Uterus (tissue), 4 donors: ENCODE data around the gene MMD. TPM values are rescaled to one million over a fixed set of nuclear protein-coding genes. Genes with fewer than 3 reads are reported as not detected.

Experiments used
- DNase-seq, 2 donors: peaks; one replicate each; pipeline ENCODE4 v3.0.0-alpha.2; 2019 to 2020
- H3K27ac ChIP-seq, 2 donors: fragments of 200-600 bp; sonication (generic); 1 replicate in 1 of 2; 2 replicates in 1 of 2; pipeline ENCODE4 v1.5.1; 2016 to 2018
- H3K27me3 ChIP-seq, 2 donors: fragments of 200-600 bp; sonication (generic); one replicate each; pipeline ENCODE4 v1.5.1; 2018 to 2019; ENCODE audit warnings: control low read depth in 1 of 2
- H3K36me3 ChIP-seq, 2 donors: fragments of 200-600 bp; sonication (generic); one replicate each; pipeline ENCODE4 v1.5.1; 2019; ENCODE audit warnings: control low read depth in 1 of 2
- H3K4me1 ChIP-seq, 2 donors: fragments of 200-600 bp; sonication (generic); one replicate each; pipeline ENCODE4 v1.5.1; 2018 to 2019; ENCODE audit warnings: control low read depth in 1 of 2
- H3K4me3 ChIP-seq, 2 donors: fragments of 200-600 bp; sonication (generic); 1 replicate in 1 of 2; 2 replicates in 1 of 2; pipeline ENCODE4 v1.5.1; 2018 to 2019; ENCODE audit warnings: mild to moderate bottlenecking in 1 of 2
- H3K9me3 ChIP-seq, 2 donors: fragments of 200-600 bp; sonication (generic); one replicate each; pipeline ENCODE4 v1.5.1; 2019; ENCODE audit warnings: control low read depth in 1 of 2
- POLR2A ChIP-seq, 2 donors: fragments of 450-650 bp; IDR thresholded peaks; one replicate each; pipeline ENCODE4 v1.6.1; 2016; ENCODE audit warnings: antibody characterized with exemption in 2 of 2, mild to moderate bottlenecking in 1 of 2, moderate library complexity in 1 of 2
- intact Hi-C: fragments of 100-400 bp; cut with DNase I; formaldehyde crosslinking; loops from one replicate; pipeline ENCODE4 v1.15.1; 2023; ENCODE audit warnings: low total_unique reads
- total RNA-seq, 4 donors: library from RNA; depleted of rRNA in 3 of 4; stranded (reverse); fragments of >200 nt in 3 of 4; gene quantifications; one replicate each; pipeline versions ENCODE4 v1.1.0 to v1.2.4, GENCODE V29; 2014 to 2023
- TF ChIP-seq, protein P1 (sequence below), 4 experiments: fragments of 200-600 bp in 2 of 4; fragments of 450-650 bp in 2 of 4; sonication (generic) in 2 of 4; IDR thresholded peaks; one replicate each; pipeline ENCODE4 v1.5.1; 2016 to 2019; ENCODE audit warnings: antibody characterized with exemption in 4 of 4, mild to moderate bottlenecking in 2 of 4, moderate library complexity in 1 of 4
- donor health status: DM: yes; HTN: yes; CAD: no.

The MMD gene
- total RNA-seq, 4 donors from 2014 or later: 1.3 to 27.9 (median 14.2) TPM

DNA sequence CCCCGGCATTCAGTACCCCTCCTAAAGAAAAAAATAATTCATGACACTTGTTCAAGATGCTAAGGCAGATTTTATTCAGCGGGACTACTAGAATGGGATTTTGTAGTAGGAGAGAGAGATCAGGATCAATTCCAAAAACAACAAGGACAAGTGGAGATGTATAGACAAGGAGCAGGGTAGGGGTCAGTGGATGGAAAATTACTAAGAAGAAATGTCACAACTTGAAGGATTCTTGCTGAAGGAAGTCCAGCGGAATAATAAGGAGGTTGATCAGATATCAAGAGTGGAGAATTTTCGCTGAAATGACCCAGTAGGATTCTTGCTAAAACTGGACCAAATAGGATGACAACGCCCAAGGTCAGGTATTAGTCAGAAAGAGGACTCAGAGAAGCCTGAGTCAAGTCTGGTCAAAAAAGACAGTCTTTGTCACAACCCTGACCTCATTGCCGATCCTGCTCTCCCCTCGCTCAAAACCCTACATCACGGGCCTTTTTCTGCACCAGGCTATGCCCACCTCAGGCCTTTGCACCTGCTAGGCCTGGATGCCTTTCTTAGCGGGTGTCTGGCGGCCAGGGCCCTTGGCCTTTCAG lies 36.9 kb downstream of the MMD start:
- DNase-seq: no peak
- intact Hi-C loops: no loop called here
- Histone ChIP-seq H3K9me3 (no peaks in the 10 kb centered on the region), H3K27ac (no peak overlapping the region), H3K36me3 (no peaks in the 10 kb centered on the region), H3K27me3 (no peaks in the 10 kb centered on the region), H3K4me1 (no peaks in the 10 kb centered on the region), H3K4me3 (no peak overlapping the region)
- no peak for TF ChIP-seq POLR2A (IDR thresholded peaks at IDR 0.05)
- TF ChIP-seq, protein P1, sequence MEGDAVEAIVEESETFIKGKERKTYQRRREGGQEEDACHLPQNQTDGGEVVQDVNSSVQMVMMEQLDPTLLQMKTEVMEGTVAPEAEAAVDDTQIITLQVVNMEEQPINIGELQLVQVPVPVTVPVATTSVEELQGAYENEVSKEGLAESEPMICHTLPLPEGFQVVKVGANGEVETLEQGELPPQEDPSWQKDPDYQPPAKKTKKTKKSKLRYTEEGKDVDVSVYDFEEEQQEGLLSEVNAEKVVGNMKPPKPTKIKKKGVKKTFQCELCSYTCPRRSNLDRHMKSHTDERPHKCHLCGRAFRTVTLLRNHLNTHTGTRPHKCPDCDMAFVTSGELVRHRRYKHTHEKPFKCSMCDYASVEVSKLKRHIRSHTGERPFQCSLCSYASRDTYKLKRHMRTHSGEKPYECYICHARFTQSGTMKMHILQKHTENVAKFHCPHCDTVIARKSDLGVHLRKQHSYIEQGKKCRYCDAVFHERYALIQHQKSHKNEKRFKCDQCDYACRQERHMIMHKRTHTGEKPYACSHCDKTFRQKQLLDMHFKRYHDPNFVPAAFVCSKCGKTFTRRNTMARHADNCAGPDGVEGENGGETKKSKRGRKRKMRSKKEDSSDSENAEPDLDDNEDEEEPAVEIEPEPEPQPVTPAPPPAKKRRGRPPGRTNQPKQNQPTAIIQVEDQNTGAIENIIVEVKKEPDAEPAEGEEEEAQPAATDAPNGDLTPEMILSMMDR (IDR thresholded peaks at IDR 0.05): no peak

DNA sequence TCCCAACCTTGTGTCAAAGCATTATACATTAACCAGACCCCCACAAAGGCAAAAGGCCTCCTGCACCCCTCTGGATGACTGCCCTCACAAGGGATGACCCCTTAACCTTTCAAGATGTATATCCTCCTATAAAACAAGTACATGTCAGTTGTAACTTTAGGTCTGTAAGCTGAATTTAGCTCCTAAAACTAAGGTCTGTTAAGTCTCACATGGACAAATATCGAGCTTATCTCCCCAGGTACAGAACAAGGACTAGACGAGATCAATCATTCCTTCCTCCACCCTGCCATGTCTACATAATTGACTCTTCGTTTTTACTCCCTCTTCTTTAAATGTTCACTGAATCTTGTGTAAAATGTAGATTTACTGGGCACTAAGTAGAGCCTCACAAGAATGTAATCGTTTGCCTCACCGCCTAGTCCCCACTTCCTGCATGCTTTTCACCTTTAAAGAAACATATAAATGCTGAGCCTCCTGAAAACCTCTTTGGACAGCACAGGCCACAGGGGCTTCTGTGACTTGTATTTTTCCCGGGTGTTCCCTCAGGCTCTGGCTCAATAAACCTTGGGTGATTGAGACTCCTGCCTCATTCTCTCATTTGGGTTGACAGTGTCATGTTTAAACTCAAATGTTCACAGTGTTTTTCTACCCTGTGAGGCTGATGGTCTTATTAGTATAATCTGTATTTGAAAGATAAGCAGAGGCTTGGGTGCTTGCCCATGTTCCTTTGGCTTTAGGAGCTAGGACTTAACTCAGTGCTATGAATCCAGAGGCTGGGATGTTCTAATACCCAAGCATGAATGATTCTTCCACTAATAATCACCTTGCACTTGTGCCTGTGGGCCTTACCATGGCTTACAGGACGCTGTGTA lies 37.6 kb downstream of the MMD start:
- TF ChIP-seq POLR2A (IDR thresholded peaks at IDR 0.05): no peak
- TF ChIP-seq, protein P1 (IDR thresholded peaks at IDR 0.05): no peak
- Histone ChIP-seq H3K4me1 (no peaks in the 10 kb centered on the region), H3K27me3 (no peaks in the 10 kb centered on the region), H3K27ac (no peak overlapping the region), H3K9me3 (no peaks in the 10 kb centered on the region), H3K36me3 (no peaks in the 10 kb centered on the region), H3K4me3 (no peak overlapping the region)
- intact Hi-C loops: no loop called here
- DNase-seq: no peak

DNA sequence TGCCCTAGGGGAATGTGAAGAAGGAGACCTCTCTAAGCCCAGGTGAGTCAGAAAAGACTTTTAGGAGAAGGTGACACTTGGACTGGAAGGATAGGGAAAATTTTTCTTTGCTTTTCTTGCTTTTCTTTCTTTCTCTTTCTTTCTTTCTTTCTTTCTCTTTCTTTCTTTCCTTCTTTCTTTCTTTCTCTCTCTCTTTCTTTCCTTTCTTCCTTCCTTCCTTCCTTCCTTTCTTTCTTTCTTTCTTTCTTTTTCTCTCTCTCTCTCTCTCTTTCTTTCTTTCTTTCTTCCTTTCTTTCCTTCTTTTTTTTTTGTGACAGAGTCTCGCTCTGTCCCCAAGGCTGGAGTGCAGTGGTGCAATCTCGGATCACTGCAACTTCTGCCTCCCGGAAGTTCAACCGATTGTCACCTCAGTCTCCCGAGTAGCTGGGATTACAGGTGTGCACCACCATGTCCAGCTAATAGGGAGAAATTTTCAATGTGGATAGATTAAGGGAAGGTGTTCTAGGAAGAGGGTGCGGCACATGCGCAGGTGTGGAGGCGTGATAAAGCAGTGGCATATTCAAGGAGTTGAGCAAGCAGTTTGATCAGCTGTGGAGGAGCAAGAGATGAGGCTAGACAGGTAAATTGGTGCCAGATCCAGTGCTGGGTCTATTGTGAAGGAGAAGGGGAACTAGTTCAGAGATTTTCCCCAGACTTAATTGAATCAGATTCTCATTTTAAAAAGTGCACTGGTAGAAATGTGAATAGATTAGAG lies 40.4 kb downstream of the MMD start:
- H3K36me3 ChIP-seq: no peaks in the 10 kb centered on the region
- no peak for TF ChIP-seq POLR2A (IDR thresholded peaks at IDR 0.05)
- TF ChIP-seq, protein P1 (IDR thresholded peaks at IDR 0.05): no peak

DNA sequence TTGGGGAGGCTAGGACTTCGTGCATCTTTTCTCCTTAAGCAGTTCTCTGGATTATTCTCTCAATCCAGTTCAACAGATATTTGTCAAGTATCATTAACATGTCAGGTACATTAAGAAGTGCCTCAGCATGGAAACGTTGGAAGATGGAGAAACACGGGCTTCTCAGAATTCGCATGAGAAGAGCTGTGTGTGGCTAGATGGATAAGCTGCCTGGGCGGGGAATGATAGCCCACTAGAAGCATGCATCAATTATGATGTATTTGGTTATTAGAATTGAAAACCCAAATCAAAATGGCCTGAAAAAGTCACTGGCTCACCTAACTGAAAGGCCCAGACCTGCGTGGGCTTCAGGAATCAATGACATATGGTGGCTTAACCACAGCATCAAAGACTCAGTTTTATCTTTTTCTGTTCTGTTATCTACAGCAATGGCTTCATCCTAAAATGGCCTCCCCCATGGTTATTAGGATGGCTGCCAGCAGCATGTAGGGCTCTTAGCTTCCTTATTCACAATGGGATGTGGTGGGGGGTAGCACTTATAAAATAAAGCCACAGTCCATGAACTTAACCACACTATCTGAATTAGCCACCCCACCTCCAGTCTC lies 43.9 kb downstream of the MMD start:
- TF ChIP-seq, protein P1 (IDR thresholded peaks at IDR 0.05): no peak
- no peak for TF ChIP-seq POLR2A (IDR thresholded peaks at IDR 0.05)
- Histone ChIP-seq H3K36me3 (no peaks in the 10 kb centered on the region), H3K9me3 (no peaks in the 10 kb centered on the region), H3K4me3 (no peak overlapping the region), H3K4me1 (no peaks in the 10 kb centered on the region), H3K27me3 (no peaks in the 10 kb centered on the region), H3K27ac (no peak overlapping the region)
- intact Hi-C loops: no loop called here
- no peak for DNase-seq

More for the DNA sequence above, 40.4 kb downstream of the MMD start:
- H3K9me3 ChIP-seq: no peaks in the 10 kb centered on the region
- no peak for DNase-seq
- H3K27me3 ChIP-seq: no peaks in the 10 kb centered on the region
- no peak overlapping the region for H3K4me3 ChIP-seq
- intact Hi-C loops: no loop called here
- no peaks in the 10 kb centered on the region for H3K4me1 ChIP-seq
- H3K27ac ChIP-seq: no peak overlapping the region
